Colon (tissue), 2 donors: Measurements from ENCODE around the gene OR1L4.

ENCODE experiments used
- FAIRE-seq: peaks from 2 replicates; lab custom pipeline; 2012; peaks lifted over from hg19 to GRCh38; lab: Jason Lieb, UNC
- donor health status: control.
- donor health status: control.

Gene OR1L4

GRCh38 chr9:122723690-122724089, at the start of gene OR1L4:
Gene OR1L4, plus strand, starts transcription at chr9:122723990. Its CDS starts 0 bp downstream, at chr9:122723990.
- FAIRE-seq = no peak

- no peak for FAIRE-seq
These were observed 38.9 kb upstream of the OR1L4 start for GRCh38 chr9:122684851-122685250.

GRCh38 chr9:122695696-122696095, 28.1 kb upstream of the OR1L4 start:
- FAIRE-seq = no peak

- no peak for FAIRE-seq
These were observed 5.8 kb upstream of the OR1L4 start for GRCh38 chr9:122718038-122718437.

- no peak for FAIRE-seq
These were observed 4.6 kb upstream of the OR1L4 start for GRCh38 chr9:122719218-122719617.

GRCh38 chr9:122742003-122742402, 18.2 kb downstream of the OR1L4 start, which contains the start of gene OR1L6:
Gene OR1L6, plus strand, starts transcription at chr9:122742303. Its CDS starts 7,545 bp downstream, at chr9:122749848.
- no peak for FAIRE-seq

- no peak for FAIRE-seq
These were observed 31.0 kb downstream of the OR1L4 start for GRCh38 chr9:122754825-122755224.

GRCh38 chr9:122767817-122768216, 44.0 kb downstream of the OR1L4 start:
- FAIRE-seq = no peak
